Measurements from ENCODE around the gene IL17RE. TPM values are rescaled to one million over a fixed set of nuclear protein-coding genes. Genes with fewer than 3 reads are reported as not detected.

IL17RE gene
- total and polyA plus RNA-seq, 9 of the 15 experiments (the other 6 are each of a cell fraction or from before 2014, with no cell fraction given) = 0.32 to 1.9 (median 0.51) TPM; not detected in 4

- TF ChIP-seq, protein P1, sequence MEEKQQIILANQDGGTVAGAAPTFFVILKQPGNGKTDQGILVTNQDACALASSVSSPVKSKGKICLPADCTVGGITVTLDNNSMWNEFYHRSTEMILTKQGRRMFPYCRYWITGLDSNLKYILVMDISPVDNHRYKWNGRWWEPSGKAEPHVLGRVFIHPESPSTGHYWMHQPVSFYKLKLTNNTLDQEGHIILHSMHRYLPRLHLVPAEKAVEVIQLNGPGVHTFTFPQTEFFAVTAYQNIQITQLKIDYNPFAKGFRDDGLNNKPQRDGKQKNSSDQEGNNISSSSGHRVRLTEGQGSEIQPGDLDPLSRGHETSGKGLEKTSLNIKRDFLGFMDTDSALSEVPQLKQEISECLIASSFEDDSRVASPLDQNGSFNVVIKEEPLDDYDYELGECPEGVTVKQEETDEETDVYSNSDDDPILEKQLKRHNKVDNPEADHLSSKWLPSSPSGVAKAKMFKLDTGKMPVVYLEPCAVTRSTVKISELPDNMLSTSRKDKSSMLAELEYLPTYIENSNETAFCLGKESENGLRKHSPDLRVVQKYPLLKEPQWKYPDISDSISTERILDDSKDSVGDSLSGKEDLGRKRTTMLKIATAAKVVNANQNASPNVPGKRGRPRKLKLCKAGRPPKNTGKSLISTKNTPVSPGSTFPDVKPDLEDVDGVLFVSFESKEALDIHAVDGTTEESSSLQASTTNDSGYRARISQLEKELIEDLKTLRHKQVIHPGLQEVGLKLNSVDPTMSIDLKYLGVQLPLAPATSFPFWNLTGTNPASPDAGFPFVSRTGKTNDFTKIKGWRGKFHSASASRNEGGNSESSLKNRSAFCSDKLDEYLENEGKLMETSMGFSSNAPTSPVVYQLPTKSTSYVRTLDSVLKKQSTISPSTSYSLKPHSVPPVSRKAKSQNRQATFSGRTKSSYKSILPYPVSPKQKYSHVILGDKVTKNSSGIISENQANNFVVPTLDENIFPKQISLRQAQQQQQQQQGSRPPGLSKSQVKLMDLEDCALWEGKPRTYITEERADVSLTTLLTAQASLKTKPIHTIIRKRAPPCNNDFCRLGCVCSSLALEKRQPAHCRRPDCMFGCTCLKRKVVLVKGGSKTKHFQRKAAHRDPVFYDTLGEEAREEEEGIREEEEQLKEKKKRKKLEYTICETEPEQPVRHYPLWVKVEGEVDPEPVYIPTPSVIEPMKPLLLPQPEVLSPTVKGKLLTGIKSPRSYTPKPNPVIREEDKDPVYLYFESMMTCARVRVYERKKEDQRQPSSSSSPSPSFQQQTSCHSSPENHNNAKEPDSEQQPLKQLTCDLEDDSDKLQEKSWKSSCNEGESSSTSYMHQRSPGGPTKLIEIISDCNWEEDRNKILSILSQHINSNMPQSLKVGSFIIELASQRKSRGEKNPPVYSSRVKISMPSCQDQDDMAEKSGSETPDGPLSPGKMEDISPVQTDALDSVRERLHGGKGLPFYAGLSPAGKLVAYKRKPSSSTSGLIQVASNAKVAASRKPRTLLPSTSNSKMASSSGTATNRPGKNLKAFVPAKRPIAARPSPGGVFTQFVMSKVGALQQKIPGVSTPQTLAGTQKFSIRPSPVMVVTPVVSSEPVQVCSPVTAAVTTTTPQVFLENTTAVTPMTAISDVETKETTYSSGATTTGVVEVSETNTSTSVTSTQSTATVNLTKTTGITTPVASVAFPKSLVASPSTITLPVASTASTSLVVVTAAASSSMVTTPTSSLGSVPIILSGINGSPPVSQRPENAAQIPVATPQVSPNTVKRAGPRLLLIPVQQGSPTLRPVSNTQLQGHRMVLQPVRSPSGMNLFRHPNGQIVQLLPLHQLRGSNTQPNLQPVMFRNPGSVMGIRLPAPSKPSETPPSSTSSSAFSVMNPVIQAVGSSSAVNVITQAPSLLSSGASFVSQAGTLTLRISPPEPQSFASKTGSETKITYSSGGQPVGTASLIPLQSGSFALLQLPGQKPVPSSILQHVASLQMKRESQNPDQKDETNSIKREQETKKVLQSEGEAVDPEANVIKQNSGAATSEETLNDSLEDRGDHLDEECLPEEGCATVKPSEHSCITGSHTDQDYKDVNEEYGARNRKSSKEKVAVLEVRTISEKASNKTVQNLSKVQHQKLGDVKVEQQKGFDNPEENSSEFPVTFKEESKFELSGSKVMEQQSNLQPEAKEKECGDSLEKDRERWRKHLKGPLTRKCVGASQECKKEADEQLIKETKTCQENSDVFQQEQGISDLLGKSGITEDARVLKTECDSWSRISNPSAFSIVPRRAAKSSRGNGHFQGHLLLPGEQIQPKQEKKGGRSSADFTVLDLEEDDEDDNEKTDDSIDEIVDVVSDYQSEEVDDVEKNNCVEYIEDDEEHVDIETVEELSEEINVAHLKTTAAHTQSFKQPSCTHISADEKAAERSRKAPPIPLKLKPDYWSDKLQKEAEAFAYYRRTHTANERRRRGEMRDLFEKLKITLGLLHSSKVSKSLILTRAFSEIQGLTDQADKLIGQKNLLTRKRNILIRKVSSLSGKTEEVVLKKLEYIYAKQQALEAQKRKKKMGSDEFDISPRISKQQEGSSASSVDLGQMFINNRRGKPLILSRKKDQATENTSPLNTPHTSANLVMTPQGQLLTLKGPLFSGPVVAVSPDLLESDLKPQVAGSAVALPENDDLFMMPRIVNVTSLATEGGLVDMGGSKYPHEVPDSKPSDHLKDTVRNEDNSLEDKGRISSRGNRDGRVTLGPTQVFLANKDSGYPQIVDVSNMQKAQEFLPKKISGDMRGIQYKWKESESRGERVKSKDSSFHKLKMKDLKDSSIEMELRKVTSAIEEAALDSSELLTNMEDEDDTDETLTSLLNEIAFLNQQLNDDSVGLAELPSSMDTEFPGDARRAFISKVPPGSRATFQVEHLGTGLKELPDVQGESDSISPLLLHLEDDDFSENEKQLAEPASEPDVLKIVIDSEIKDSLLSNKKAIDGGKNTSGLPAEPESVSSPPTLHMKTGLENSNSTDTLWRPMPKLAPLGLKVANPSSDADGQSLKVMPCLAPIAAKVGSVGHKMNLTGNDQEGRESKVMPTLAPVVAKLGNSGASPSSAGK (IDR thresholded peaks at IDR 0.05) = peak; percentile 25; the same call in 1 of the 2 replicates
- TF ChIP-seq KDM1A (IDR thresholded peaks at IDR 0.05) = peak; percentile 27 to 52; a peak in 1 of 4 replicates
- TF ChIP-seq HDAC3 (IDR thresholded peaks at IDR 0.05; ENCODE audit: borderline replicate concordance, partially characterized antibody) = no peak
- TF ChIP-seq CTBP1 (IDR thresholded peaks at IDR 0.05; ENCODE audit: borderline replicate concordance) = peak; percentile 54; the same call in 1 of the 2 replicates
- TF ChIP-seq SOX6 (IDR thresholded peaks at IDR 0.05) = peak; percentile 58
- TF ChIP-seq, protein P2, sequence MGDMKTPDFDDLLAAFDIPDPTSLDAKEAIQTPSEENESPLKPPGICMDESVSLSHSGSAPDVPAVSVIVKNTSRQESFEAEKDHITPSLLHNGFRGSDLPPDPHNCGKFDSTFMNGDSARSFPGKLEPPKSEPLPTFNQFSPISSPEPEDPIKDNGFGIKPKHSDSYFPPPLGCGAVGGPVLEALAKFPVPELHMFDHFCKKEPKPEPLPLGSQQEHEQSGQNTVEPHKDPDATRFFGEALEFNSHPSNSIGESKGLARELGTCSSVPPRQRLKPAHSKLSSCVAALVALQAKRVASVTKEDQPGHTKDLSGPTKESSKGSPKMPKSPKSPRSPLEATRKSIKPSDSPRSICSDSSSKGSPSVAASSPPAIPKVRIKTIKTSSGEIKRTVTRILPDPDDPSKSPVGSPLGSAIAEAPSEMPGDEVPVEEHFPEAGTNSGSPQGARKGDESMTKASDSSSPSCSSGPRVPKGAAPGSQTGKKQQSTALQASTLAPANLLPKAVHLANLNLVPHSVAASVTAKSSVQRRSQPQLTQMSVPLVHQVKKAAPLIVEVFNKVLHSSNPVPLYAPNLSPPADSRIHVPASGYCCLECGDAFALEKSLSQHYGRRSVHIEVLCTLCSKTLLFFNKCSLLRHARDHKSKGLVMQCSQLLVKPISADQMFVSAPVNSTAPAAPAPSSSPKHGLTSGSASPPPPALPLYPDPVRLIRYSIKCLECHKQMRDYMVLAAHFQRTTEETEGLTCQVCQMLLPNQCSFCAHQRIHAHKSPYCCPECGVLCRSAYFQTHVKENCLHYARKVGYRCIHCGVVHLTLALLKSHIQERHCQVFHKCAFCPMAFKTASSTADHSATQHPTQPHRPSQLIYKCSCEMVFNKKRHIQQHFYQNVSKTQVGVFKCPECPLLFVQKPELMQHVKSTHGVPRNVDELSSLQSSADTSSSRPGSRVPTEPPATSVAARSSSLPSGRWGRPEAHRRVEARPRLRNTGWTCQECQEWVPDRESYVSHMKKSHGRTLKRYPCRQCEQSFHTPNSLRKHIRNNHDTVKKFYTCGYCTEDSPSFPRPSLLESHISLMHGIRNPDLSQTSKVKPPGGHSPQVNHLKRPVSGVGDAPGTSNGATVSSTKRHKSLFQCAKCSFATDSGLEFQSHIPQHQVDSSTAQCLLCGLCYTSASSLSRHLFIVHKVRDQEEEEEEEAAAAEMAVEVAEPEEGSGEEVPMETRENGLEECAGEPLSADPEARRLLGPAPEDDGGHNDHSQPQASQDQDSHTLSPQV (IDR thresholded peaks at IDR 0.05) = 0 out of 2 replicates have a peak, but pooled peaks have one; percentile 33
- TF ChIP-seq POLR2H (tag; IDR thresholded peaks at IDR 0.05; ENCODE audit: low read depth) = no peak
Observed at GRCh38 chr3:9912294-9912935, 9.8 kb downstream of the IL17RE start (continued).

Measured in K562 (cell line).